K562 (cell line): ENCODE data around the gene CARD8. TPM values are rescaled to one million over a fixed set of nuclear protein-coding genes. Genes with fewer than 3 reads are reported as not detected.
A peak's percentile ranks its signal among the peaks of the same experiment; 100 is the strongest.

Source experiments
- SPI1 ChIP-seq: IDR thresholded peaks from 2 replicates; pipeline ENCODE4 v1.6.1; 2011; ENCODE audit warnings: low read depth, low read length, control low read depth, borderline replicate concordance
- ZNF311 ChIP-seq: fragments of 250-450 bp; sonication (Bioruptor Pico); IDR thresholded peaks from 2 replicates; pipeline ENCODE4 v1.4.0; 2020; ENCODE audit warnings: mild to moderate bottlenecking, moderate library complexity
- ZNF76 ChIP-seq: fragments of 250-450 bp; sonication (Bioruptor Pico); IDR thresholded peaks from 2 replicates; pipeline ENCODE4 v1.4.0; 2020; ENCODE audit warnings: mild to moderate bottlenecking, moderate library complexity, borderline replicate concordance
- polyA plus RNA-seq, 8 experiments: library from polyadenylated mRNA; depleted of rRNA in 4 of 8; stranded (reverse) in 5 of 8; unstranded in 3 of 8; fragments of >200 nt; fragmentation: Nextera tagmentation in 2 of 8; fragmentation: Illumina TruSeq in 1 of 8; extraction: Ambion mirVana in 2 of 8; extraction: Trizol in 1 of 8; gene quantifications; 2 replicates each; pipeline versions ENCODE4 v1.2.1 to v1.2.3, GENCODE V29; 2011 to 2014; ENCODE audit warnings: inconsistent platforms in 1 of 8, missing spikeins in 1 of 8
- total RNA-seq, 7 experiments: library from RNA; depleted of rRNA in 6 of 7; stranded (reverse); fragments of >200 nt in 6 of 7; fragmentation: Illumina TruSeq in 2 of 7; extraction: Trizol in 2 of 7; gene quantifications; 2 replicates each; pipeline versions ENCODE4 v1.2.1 to v1.2.3, GENCODE V29; 2011 to 2021; ENCODE audit warnings: low replicate concordance in 1 of 7
- TF ChIP-seq, protein P1 (sequence below), 2 experiments: fragments of 450-650 bp; formaldehyde crosslinking in 1 of 2; IDR thresholded peaks; 2 replicates each; pipeline versions ENCODE4 v1.4.0 to v1.6.1; 2014 to 2020; ENCODE audit warnings: mild to moderate bottlenecking in 2 of 2, borderline replicate concordance in 1 of 2, low read depth in 1 of 2
- TF ChIP-seq, protein P2 (sequence below): fragments of 450-650 bp; IDR thresholded peaks from 2 replicates; pipeline ENCODE4 v1.6.1; 2016; ENCODE audit warnings: low read depth, mild to moderate bottlenecking, moderate library complexity
- TF ChIP-seq, protein P3 (sequence below), 2 experiments: fragments of 450-650 bp; IDR thresholded peaks; 2 replicates each; pipeline ENCODE4 v1.6.1; 2016; ENCODE audit warnings: mild to moderate bottlenecking in 2 of 2, borderline replicate concordance in 1 of 2, low read depth in 1 of 2, moderate library complexity in 1 of 2

The CARD8 gene
- total and polyA plus RNA-seq, 9 of the 15 experiments (the other 6 are each of a cell fraction or from before 2014, with no cell fraction given), result 11.5 to 26.4 (median 20.8) TPM

DNA sequence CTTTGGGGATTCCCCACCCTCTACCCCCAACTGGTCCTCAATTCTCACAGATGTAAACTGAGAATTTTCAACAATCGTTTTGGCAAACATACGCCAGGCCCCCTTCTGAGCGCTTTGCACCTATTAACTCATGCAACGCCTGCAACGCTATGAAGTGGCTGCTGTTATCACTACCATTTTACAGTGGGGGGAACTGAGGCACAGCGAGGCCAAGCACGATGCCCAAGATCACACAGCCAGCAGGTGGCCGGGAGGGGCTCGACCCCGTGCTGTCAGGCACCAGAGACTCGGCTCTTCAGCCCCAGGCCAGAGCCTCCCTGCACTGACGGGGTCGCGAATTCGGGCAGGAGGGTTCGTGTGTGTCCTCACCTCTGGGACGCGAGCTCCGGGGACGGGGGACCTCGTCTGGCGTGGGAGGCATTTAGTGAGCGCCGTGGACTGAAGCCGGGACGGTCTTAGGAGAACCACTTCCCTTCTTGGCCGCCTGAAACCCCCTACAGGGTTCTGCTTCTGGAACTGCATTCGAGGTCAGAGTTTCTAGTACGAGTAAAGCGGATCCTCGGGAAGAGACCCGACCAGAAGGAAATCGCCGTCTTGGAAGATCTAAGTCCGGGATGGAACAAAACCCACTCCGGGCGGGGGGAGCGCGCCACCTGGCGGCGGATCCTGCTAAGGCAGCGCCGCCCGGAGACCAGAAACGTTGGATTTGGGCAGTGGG lies 35.2 kb upstream of the CARD8 start (continued):
- TF ChIP-seq, protein P1, sequence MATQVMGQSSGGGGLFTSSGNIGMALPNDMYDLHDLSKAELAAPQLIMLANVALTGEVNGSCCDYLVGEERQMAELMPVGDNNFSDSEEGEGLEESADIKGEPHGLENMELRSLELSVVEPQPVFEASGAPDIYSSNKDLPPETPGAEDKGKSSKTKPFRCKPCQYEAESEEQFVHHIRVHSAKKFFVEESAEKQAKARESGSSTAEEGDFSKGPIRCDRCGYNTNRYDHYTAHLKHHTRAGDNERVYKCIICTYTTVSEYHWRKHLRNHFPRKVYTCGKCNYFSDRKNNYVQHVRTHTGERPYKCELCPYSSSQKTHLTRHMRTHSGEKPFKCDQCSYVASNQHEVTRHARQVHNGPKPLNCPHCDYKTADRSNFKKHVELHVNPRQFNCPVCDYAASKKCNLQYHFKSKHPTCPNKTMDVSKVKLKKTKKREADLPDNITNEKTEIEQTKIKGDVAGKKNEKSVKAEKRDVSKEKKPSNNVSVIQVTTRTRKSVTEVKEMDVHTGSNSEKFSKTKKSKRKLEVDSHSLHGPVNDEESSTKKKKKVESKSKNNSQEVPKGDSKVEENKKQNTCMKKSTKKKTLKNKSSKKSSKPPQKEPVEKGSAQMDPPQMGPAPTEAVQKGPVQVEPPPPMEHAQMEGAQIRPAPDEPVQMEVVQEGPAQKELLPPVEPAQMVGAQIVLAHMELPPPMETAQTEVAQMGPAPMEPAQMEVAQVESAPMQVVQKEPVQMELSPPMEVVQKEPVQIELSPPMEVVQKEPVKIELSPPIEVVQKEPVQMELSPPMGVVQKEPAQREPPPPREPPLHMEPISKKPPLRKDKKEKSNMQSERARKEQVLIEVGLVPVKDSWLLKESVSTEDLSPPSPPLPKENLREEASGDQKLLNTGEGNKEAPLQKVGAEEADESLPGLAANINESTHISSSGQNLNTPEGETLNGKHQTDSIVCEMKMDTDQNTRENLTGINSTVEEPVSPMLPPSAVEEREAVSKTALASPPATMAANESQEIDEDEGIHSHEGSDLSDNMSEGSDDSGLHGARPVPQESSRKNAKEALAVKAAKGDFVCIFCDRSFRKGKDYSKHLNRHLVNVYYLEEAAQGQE (IDR thresholded peaks at IDR 0.05; ENCODE audit: borderline replicate concordance), result peak; percentile 86
- TF ChIP-seq, protein P1 (CRISPR knock-in tag; IDR thresholded peaks at IDR 0.05; ENCODE audit: low read depth), result no peak
- TF ChIP-seq, protein P2, sequence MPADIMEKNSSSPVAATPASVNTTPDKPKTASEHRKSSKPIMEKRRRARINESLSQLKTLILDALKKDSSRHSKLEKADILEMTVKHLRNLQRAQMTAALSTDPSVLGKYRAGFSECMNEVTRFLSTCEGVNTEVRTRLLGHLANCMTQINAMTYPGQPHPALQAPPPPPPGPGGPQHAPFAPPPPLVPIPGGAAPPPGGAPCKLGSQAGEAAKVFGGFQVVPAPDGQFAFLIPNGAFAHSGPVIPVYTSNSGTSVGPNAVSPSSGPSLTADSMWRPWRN, result no peak
- no peak for TF ChIP-seq ZNF311
- TF ChIP-seq, protein P3, sequence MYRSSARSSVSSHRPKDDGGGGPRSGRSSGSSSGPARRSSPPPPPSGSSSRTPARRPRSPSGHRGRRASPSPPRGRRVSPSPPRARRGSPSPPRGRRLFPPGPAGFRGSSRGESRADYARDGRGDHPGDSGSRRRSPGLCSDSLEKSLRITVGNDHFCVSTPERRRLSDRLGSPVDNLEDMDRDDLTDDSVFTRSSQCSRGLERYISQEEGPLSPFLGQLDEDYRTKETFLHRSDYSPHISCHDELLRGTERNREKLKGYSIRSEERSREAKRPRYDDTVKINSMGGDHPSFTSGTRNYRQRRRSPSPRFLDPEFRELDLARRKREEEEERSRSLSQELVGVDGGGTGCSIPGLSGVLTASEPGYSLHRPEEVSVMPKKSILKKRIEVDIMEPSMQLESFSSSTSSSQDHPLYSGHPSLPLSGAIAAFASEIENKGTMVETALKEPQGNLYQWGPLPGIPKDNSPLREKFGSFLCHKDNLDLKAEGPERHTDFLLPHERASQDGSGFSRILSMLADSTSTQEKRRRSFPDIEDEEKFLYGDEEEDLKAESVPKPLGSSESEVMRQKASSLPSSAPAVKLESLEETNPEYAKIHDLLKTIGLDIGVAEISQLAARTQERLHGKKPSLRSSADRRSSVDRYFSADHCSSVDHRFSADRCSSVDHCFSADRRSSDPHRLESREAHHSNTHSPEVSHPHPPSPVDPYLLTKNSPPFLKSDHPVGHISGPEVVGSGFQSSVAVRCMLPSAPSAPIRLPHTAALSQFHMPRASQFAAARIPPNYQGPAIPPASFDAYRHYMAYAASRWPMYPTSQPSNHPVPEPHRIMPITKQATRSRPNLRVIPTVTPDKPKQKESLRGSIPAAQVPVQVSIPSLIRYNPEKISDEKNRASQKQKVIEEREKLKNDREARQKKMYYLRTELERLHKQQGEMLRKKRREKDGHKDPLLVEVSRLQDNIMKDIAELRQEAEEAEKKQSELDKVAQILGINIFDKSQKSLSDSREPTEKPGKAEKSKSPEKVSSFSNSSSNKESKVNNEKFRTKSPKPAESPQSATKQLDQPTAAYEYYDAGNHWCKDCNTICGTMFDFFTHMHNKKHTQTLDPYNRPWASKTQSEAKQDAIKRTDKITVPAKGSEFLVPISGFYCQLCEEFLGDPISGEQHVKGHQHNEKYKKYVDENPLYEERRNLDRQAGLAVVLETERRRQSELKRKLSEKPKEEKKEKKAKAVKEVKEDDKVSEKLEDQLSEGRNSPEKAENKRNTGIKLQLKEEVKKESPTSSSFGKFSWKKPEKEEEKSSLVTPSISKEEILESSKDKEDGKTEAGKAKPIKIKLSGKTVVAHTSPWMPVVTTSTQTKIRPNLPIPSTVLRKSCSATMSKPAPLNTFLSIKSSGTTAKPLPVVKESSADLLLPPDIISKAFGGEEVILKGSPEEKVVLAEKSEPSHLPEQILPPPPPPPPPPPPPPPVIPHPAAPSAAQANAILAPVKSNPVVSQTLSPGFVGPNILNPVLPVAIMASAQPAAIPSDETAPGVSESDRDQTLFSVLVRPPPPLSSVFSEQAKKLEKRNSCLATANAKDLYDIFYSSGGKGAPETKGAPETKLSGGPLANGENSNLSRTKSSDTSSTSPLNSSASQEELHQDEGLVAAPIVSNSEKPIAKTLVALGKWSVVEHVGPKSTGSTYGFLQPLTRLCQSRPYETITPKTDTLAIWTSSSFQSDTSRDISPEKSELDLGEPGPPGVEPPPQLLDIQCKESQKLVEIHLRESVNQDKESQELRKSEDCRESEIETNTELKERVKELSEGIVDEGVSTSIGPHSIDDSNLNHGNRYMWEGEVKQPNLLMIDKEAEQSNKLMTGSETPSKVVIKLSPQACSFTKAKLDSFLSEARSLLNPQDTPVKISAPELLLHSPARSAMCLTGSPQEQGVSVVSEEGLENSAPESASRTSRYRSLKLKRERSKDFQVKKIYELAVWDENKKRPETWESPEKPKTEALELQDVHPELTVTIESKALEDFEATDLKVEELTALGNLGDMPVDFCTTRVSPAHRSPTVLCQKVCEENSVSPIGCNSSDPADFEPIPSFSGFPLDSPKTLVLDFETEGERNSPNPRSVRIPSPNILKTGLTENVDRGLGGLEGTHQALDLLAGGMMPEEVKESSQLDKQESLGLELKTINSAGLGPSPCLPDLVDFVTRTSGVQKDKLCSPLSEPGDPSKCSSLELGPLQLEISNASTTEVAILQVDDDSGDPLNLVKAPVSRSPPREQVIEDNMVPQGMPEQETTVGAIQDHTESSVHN (IDR thresholded peaks at IDR 0.05; ENCODE audit: borderline replicate concordance in 1 of 2, low read depth in 1 of 2), result no peak
- 0 out of 2 replicates have a peak, but pooled peaks have one; percentile 46 for TF ChIP-seq SPI1
- no peak for TF ChIP-seq ZNF76 (CRISPR knock-in tag)
